GM21360 (cell line): ENCODE data around the gene PRDM11.

ENCODE experiments used
- ATAC-seq: cut with Tn5 transposase; IDR thresholded peaks from one replicate; pipeline ENCODE4 v1.9.1; 2021; ENCODE audit warnings: mild to moderate bottlenecking, moderate library complexity; ENCODE audit not compliant: unreplicated experiment

The PRDM11 gene

GRCh38 chr11:45209000-45209879 is 62.8 kb downstream of the PRDM11 start:
- ATAC-seq: no peak

- no peak for ATAC-seq
Measured at GRCh38 chr11:45209891-45210699, 63.7 kb downstream of the PRDM11 start.

GRCh38 chr11:45210846-45211245 is 64.4 kb downstream of the PRDM11 start:
- no peak for ATAC-seq

GRCh38 chr11:45211732-45212131 is 65.3 kb downstream of the PRDM11 start:
- no peak for ATAC-seq

GRCh38 chr11:45212566-45213315 is 66.3 kb downstream of the PRDM11 start:
- ATAC-seq: no peak

- no peak for ATAC-seq
Measured at GRCh38 chr11:45213316-45213665, 66.9 kb downstream of the PRDM11 start.

GRCh38 chr11:45213717-45214116 is 67.3 kb downstream of the PRDM11 start:
- ATAC-seq: no peak

- ATAC-seq: no peak
Measured at GRCh38 chr11:45215098-45215865, 68.8 kb downstream of the PRDM11 start.

GRCh38 chr11:45216031-45216430 is 69.6 kb downstream of the PRDM11 start:
- ATAC-seq: no peak

GRCh38 chr11:45216901-45217300 is 70.5 kb downstream of the PRDM11 start:
- ATAC-seq: no peak

- ATAC-seq: no peak
Measured at GRCh38 chr11:45217991-45218390, 71.6 kb downstream of the PRDM11 start.

GRCh38 chr11:45218705-45219104 is 72.3 kb downstream of the PRDM11 start:
- ATAC-seq: no peak

GRCh38 chr11:45219411-45219810 is 73.0 kb downstream of the PRDM11 start:
- no peak for ATAC-seq

GRCh38 chr11:45223496-45223895 is 77.1 kb downstream of the PRDM11 start:
- ATAC-seq: no peak

GRCh38 chr11:45224766-45225165 is 78.3 kb downstream of the PRDM11 start:
- ATAC-seq: no peak

- no peak for ATAC-seq
Measured at GRCh38 chr11:45225277-45225676, 78.8 kb downstream of the PRDM11 start.

- no peak for ATAC-seq
Measured at GRCh38 chr11:45225961-45226871, 79.8 kb downstream of the PRDM11 start.

GRCh38 chr11:45226901-45227300 is 80.5 kb downstream of the PRDM11 start:
- ATAC-seq: no peak

- no peak for ATAC-seq
Measured at GRCh38 chr11:45227836-45228235, 81.4 kb downstream of the PRDM11 start.
